ENCODE measurements around the gene CACNA1I. TPM values are rescaled to one million over a fixed set of nuclear protein-coding genes. Genes with fewer than 3 reads are reported as not detected.

CACNA1I gene
- total RNA-seq, 6 experiments from 2014 or later = not detected

GRCh38 chr22:39713799-39714290 is 143.3 kb downstream of the CACNA1I start:
- Mint-ChIP-seq H3K36me3 (ENCODE audit: low read depth) (no peaks in the 10 kb centered on the region), H3K4me3 (no peak overlapping the region), H3K4me1 (ENCODE audit: low read depth) (no peaks in the 10 kb centered on the region), H3K9me3 (no peaks in the 10 kb centered on the region), H3K27ac (no peak overlapping the region), H3K27me3 (ENCODE audit: insufficient read depth) (peaks cover 70% of the 10 kb centered on the region)
- TF ChIP-seq CTCF (IDR thresholded peaks at IDR 0.05) = no peak
- no peak for DNase-seq

DNA sequence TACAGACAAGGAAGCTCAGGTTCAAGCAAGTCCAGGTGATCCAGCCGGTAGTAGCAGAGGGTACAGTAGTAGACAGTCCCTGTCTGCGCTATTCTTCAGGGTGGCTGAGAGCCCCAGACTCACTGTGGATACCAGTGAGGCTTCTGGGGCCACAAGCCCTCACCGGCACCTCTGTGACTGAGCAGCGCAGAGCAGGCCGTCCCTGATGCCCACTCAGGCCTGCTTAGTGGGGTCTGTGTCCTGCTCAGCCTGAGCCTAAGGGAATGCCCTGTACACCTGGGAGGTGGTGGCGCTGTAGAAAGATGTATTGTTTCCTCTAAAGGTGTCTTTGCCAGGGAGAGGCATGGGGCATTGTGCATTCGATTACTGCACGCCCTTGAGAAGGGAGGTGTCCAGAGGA is 143.8 kb downstream of the CACNA1I start:
- Mint-ChIP-seq H3K4me1 (ENCODE audit: low read depth) (no peaks in the 10 kb centered on the region), H3K4me3 (no peak overlapping the region), H3K27ac (no peak overlapping the region), H3K27me3 (ENCODE audit: insufficient read depth) (peaks cover 66% of the 10 kb centered on the region), H3K9me3 (no peaks in the 10 kb centered on the region), H3K36me3 (ENCODE audit: low read depth) (no peaks in the 10 kb centered on the region)
- no peak for DNase-seq
- TF ChIP-seq CTCF (IDR thresholded peaks at IDR 0.05) = no peak

DNA sequence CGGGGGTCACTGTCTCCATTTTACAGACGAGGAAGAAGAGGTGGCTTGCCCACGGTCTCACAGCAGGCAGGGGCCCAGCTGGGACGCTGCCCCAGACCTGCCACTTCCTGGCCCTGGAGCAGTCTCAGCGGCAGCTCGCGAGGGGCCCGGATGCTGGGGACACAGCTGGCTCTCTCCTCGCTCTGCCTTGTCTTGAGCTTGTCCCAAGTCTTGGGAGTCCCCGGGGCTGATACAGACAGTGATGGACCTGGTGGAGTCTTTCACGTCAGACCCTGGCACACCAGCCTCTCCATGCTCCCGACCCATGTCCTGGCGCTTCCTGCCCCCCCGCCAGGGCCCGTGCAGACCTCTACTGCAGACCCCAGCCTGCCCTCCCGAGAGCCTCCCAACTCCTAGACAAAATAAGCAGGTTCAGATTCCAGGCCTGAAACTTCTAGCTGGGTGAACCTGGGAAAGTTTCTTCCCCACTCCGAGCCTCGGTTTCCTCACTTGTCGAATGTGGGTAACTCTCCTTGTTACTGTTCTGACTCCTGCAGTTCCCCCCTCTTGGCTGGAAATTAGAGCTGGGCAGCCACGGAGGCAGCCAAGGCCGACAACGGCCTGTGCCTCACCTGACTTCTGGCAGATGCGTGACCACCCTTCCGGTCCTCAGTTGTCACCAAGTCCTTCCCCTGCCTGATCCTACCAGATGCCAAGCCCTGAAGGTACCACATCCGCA is 145.4 kb downstream of the CACNA1I start:
- TF ChIP-seq CTCF (IDR thresholded peaks at IDR 0.05) = no peak
- no peak for DNase-seq
- Mint-ChIP-seq H3K27ac (no peak overlapping the region), H3K4me1 (ENCODE audit: low read depth) (no peaks in the 10 kb centered on the region), H3K9me3 (no peaks in the 10 kb centered on the region), H3K27me3 (ENCODE audit: insufficient read depth) (peaks cover 64% of the 10 kb centered on the region), H3K36me3 (ENCODE audit: low read depth) (no peaks in the 10 kb centered on the region), H3K4me3 (no peak overlapping the region)

- no peak for TF ChIP-seq CTCF (IDR thresholded peaks at IDR 0.05)
- Mint-ChIP-seq H3K4me3 (no peak overlapping the region), H3K27me3 (ENCODE audit: insufficient read depth) (peaks cover 59% of the 10 kb centered on the region), H3K4me1 (ENCODE audit: low read depth) (no peaks in the 10 kb centered on the region), H3K36me3 (ENCODE audit: low read depth) (no peaks in the 10 kb centered on the region), H3K27ac (no peak overlapping the region), H3K9me3 (no peaks in the 10 kb centered on the region)
- DNase-seq = no peak
Measured at GRCh38 chr22:39716534-39716933, 146.0 kb downstream of the CACNA1I start.

DNA sequence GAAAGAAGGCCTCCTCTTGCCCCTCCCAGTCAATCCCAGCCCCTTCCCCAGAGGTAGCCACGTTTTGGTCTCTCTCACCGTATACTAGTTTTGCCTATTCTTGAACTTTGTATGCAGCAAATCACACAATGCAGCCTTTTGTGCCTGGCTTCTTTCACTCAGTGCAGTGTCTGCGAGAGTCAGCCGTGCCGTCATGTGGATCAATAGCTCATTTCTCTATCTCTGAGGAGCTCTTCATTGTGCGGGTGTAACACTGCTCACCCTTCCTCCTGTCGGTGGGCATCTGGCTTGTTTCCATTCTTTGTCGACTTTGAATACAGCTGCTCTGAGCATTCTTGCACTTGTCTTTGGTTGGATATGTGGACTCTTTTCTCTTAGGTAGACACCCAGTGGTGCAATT is 146.5 kb downstream of the CACNA1I start:
- TF ChIP-seq CTCF (IDR thresholded peaks at IDR 0.05) = no peak
- Mint-ChIP-seq H3K36me3 (ENCODE audit: low read depth) (no peaks in the 10 kb centered on the region), H3K9me3 (no peaks in the 10 kb centered on the region), H3K4me1 (ENCODE audit: low read depth) (no peaks in the 10 kb centered on the region), H3K27ac (no peak overlapping the region), H3K4me3 (no peak overlapping the region), H3K27me3 (ENCODE audit: insufficient read depth) (peaks cover 57% of the 10 kb centered on the region)
- DNase-seq = no peak
